ENCODE measurements around the gene GPRC5B. TPM values are rescaled to one million over a fixed set of nuclear protein-coding genes. Genes with fewer than 3 reads are reported as not detected.

The GPRC5B gene
- total RNA-seq, 1 experiment from 2014 or later, result 137 TPM

GRCh38 chr16:19830902-19831560 lies 53.6 kb downstream of the GPRC5B start:
- Histone ChIP-seq H2AFZ (ENCODE audit: low read length) (no peak overlapping the region), H2BK20ac (ENCODE audit: low read depth, low read length, poor library complexity, severe bottlenecking) (no peak overlapping the region), H3K23me2 (ENCODE audit: insufficient read length, low read depth, low read length, poor library complexity, severe bottlenecking) (no peaks in the 10 kb centered on the region), H2BK15ac (ENCODE audit: low read depth, low read length) (no peak overlapping the region), H3K4ac (ENCODE audit: low read depth, low read length) (no peak overlapping the region), H3K56ac (ENCODE audit: insufficient read length, low read depth, low read length) (no peak overlapping the region), H3K27ac (ENCODE audit: insufficient read length, low read depth, low read length) (no peak overlapping the region), H2BK120ac (ENCODE audit: low read depth, low read length, poor library complexity, severe bottlenecking) (no peak overlapping the region), H3K27me3 (ENCODE audit: insufficient read depth, low read length) (no peaks in the 10 kb centered on the region), H3K4me1 (ENCODE audit: insufficient read depth, low read length) (no peaks in the 10 kb centered on the region), H3K9me3 (ENCODE audit: control insufficient read depth, low read depth, low read length) (no peaks in the 10 kb centered on the region), H3K4me2 (ENCODE audit: insufficient read depth, insufficient read length, low read length) (no peak overlapping the region), H3K23ac (ENCODE audit: insufficient read length, low read depth, low read length) (no peak overlapping the region), H4K91ac (ENCODE audit: insufficient read length, low read depth, low read length) (no peak overlapping the region), H4K8ac (replicated peaks; ENCODE audit: insufficient read length, low read depth, low read length) (no peak overlapping the region), H3K9ac (ENCODE audit: extremely low read depth, insufficient read length, low read length) (no peak overlapping the region), H3K79me1 (ENCODE audit: insufficient read depth, low read depth, low read length, poor library complexity, severe bottlenecking) (no peaks in the 10 kb centered on the region), H4K20me1 (ENCODE audit: control insufficient read depth, insufficient read depth, insufficient read length) (no peaks in the 10 kb centered on the region), H2BK5ac (ENCODE audit: insufficient read length, low read length) (no peak overlapping the region), H3K18ac (ENCODE audit: insufficient read length, low read depth, low read length) (no peak overlapping the region), H3K79me2 (ENCODE audit: insufficient read depth, low read length) (no peaks in the 10 kb centered on the region), H4K5ac (ENCODE audit: insufficient read length, low read depth, low read length) (no peak overlapping the region), H2BK12ac (ENCODE audit: insufficient read length, low read depth, low read length) (no peak overlapping the region), H2AK5ac (ENCODE audit: insufficient read length, low read length) (no peak overlapping the region), H3K14ac (ENCODE audit: insufficient read depth, low read length) (no peak overlapping the region), H3T11ph (ENCODE audit: low read length) (no peak overlapping the region)
- H3K4me3 Mint-ChIP-seq, result no peak overlapping the region
- no peak for TF ChIP-seq CTCF (conservative IDR thresholded peaks at IDR 0.05)
- no peaks in the 10 kb centered on the region for H3K27me3 Mint-ChIP-seq (ENCODE audit: low read depth)
- no peak for DNase-seq
- H3K9me3 Mint-ChIP-seq, result no peaks in the 10 kb centered on the region
- no CpG with 5 or more reads among the region's 5 CpGs for WGBS (ENCODE audit: extremely low coverage, insufficient read length, low lambda C conversion rate)
- no peak overlapping the region for H3K27ac Mint-ChIP-seq
- peaks cover 0 to 3% of the 10 kb centered on the region in 2 experiments; a peak in 1 of 4 replicates for H3K4me1 Mint-ChIP-seq
- peaks cover 0 to 2% (median 0%) of the 10 kb centered on the region in 3 experiments; a peak in 1 of 7 replicates for H3K36me3 Mint-ChIP-seq (ENCODE audit: insufficient read depth in 1 of 3, low read depth in 3 of 3)

Data from H9 (cell line).